ENCODE measurements around the gene DLG1.

DNA sequence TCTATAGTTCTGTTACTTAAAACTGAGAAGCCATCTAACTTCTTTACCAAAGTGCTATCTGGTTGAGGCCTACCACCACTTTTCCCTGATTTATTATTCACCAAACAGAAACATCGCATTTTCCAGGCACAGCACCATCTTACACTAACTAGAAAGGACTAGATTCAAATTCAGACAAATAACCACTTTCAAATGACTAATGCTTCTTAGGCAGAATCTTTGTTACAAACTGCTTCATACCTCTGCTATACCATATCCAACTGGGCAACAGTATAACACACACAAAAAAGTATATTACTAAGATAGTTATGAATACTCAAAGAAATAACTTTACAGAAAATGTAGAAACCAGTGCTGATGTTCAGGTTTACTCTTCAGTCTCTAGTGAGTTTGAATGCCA, 16.6 kb downstream of the DLG1 start:
- TF ChIP-seq CTCF (IDR thresholded peaks at IDR 0.05; ENCODE audit: low read length) (no peak), EZH2phosphoT487 (IDR thresholded peaks at IDR 0.05; ENCODE audit: low read length) (no peak), EZH2 (optimal IDR thresholded peaks at IDR 0.05; ENCODE audit: low read depth, low read length) (no peak)

Data from MM.1S (cell line).